ENCODE data around the gene ZMYND12. TPM values are rescaled to one million over a fixed set of nuclear protein-coding genes. Genes with fewer than 3 reads are reported as not detected.
A peak's percentile ranks its signal among the peaks of the same experiment; 100 is the strongest.

The ZMYND12 gene
- total RNA-seq, 1 donor, result 3.3 TPM

GRCh38 chr1:42466030-42466429, 10.2 kb upstream of the ZMYND12 start:
- Histone ChIP-seq H3K4me1 (ENCODE audit: insufficient read depth, low read length) (peaks cover 11% of the 10 kb centered on the region), H3K27ac (ENCODE audit: low read depth, low read length) (no peak overlapping the region), H3K4me3 (ENCODE audit: insufficient read depth, low read length) (no peak overlapping the region), H4K20me1 (ENCODE audit: insufficient read depth, low read length) (no peaks in the 10 kb centered on the region), H3K79me2 (ENCODE audit: insufficient read depth, low read length) (no peaks in the 10 kb centered on the region), H2AFZ (ENCODE audit: low read length) (no peak overlapping the region), H3K4me2 (ENCODE audit: insufficient read depth, low read length) (no peak overlapping the region), H3K9me3 (ENCODE audit: low read depth, low read length) (no peaks in the 10 kb centered on the region), H3K36me3 (ENCODE audit: insufficient read depth, low read length) (no peaks in the 10 kb centered on the region), H3K27me3 (ENCODE audit: insufficient read depth, low read length) (no peaks in the 10 kb centered on the region)
- TF ChIP-seq, protein P1, sequence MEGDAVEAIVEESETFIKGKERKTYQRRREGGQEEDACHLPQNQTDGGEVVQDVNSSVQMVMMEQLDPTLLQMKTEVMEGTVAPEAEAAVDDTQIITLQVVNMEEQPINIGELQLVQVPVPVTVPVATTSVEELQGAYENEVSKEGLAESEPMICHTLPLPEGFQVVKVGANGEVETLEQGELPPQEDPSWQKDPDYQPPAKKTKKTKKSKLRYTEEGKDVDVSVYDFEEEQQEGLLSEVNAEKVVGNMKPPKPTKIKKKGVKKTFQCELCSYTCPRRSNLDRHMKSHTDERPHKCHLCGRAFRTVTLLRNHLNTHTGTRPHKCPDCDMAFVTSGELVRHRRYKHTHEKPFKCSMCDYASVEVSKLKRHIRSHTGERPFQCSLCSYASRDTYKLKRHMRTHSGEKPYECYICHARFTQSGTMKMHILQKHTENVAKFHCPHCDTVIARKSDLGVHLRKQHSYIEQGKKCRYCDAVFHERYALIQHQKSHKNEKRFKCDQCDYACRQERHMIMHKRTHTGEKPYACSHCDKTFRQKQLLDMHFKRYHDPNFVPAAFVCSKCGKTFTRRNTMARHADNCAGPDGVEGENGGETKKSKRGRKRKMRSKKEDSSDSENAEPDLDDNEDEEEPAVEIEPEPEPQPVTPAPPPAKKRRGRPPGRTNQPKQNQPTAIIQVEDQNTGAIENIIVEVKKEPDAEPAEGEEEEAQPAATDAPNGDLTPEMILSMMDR (IDR thresholded peaks at IDR 0.05; ENCODE audit: extremely low read depth, low read depth, low read length), result no peak
- no peak for DNase-seq (ENCODE audit: insufficient read length, low spot score, missing footprints)

GRCh38 chr1:42463921-42464320, 8.1 kb upstream of the ZMYND12 start:
- no peak overlapping the region for H3K27ac ChIP-seq (ENCODE audit: low read depth, low read length)
- no peaks in the 10 kb centered on the region for H3K27me3 ChIP-seq (ENCODE audit: insufficient read depth, low read length)
- H2AFZ ChIP-seq (ENCODE audit: low read length), result peak overlapping the region; percentile 94
- H4K20me1 ChIP-seq (ENCODE audit: insufficient read depth, low read length), result no peaks in the 10 kb centered on the region
- H3K4me3 ChIP-seq (ENCODE audit: insufficient read depth, low read length), result peak overlapping the region; percentile 85
- H3K4me2 ChIP-seq (ENCODE audit: insufficient read depth, low read length), result peak overlapping the region; percentile 95
- no peaks in the 10 kb centered on the region for H3K79me2 ChIP-seq (ENCODE audit: insufficient read depth, low read length)
- TF ChIP-seq, protein P1 (IDR thresholded peaks at IDR 0.05; ENCODE audit: extremely low read depth, low read depth, low read length), result no peak
- DNase-seq (ENCODE audit: insufficient read length, low spot score, missing footprints), result no peak
- H3K4me1 ChIP-seq (ENCODE audit: insufficient read depth, low read length), result peaks cover 11% of the 10 kb centered on the region
- no peaks in the 10 kb centered on the region for H3K9me3 ChIP-seq (ENCODE audit: low read depth, low read length)
- H3K36me3 ChIP-seq (ENCODE audit: insufficient read depth, low read length), result peaks cover 6% of the 10 kb centered on the region

GRCh38 chr1:42462828-42463763, 7.3 kb upstream of the ZMYND12 start, which contains the start of gene CCDC30:
TSS of gene CCDC30 (plus strand) at chr1:42463286. CDS start at chr1:42480552, 17,266 bp downstream.
- Histone ChIP-seq H3K9me3 (ENCODE audit: low read depth, low read length) (no peaks in the 10 kb centered on the region), H4K20me1 (ENCODE audit: insufficient read depth, low read length) (no peaks in the 10 kb centered on the region), H3K4me3 (ENCODE audit: insufficient read depth, low read length) (peak within 1 kb of the TSS; percentile 85), H3K27me3 (ENCODE audit: insufficient read depth, low read length) (no peaks in the 10 kb centered on the region), H3K79me2 (ENCODE audit: insufficient read depth, low read length) (peaks cover 1% of the 10 kb centered on the region), H3K36me3 (ENCODE audit: insufficient read depth, low read length) (peaks cover 11% of the 10 kb centered on the region), H3K4me2 (ENCODE audit: insufficient read depth, low read length) (peak within 1 kb of the TSS; percentile 95), H3K27ac (ENCODE audit: low read depth, low read length) (peak within 1 kb of the TSS; percentile 49), H2AFZ (ENCODE audit: low read length) (peak within 1 kb of the TSS; percentile 94), H3K4me1 (ENCODE audit: insufficient read depth, low read length) (peaks cover 11% of the 10 kb centered on the region)
- DNase-seq (ENCODE audit: insufficient read length, low spot score, missing footprints), result peak; percentile 98
- TF ChIP-seq, protein P1 (IDR thresholded peaks at IDR 0.05; ENCODE audit: extremely low read depth, low read depth, low read length), result no peak

- TF ChIP-seq, protein P1 (IDR thresholded peaks at IDR 0.05; ENCODE audit: extremely low read depth, low read depth, low read length), result no peak
- H3K79me2 ChIP-seq (ENCODE audit: insufficient read depth, low read length), result peaks cover 12% of the 10 kb centered on the region
- H3K4me3 ChIP-seq (ENCODE audit: insufficient read depth, low read length), result no peak overlapping the region
- no peaks in the 10 kb centered on the region for H4K20me1 ChIP-seq (ENCODE audit: insufficient read depth, low read length)
- H3K4me1 ChIP-seq (ENCODE audit: insufficient read depth, low read length), result peaks cover 19% of the 10 kb centered on the region
- H3K27ac ChIP-seq (ENCODE audit: low read depth, low read length), result no peak overlapping the region
- no peak for DNase-seq (ENCODE audit: insufficient read length, low spot score, missing footprints)
- peaks cover 11% of the 10 kb centered on the region for H3K36me3 ChIP-seq (ENCODE audit: insufficient read depth, low read length)
- no peaks in the 10 kb centered on the region for H3K27me3 ChIP-seq (ENCODE audit: insufficient read depth, low read length)
- no peak overlapping the region for H3K4me2 ChIP-seq (ENCODE audit: insufficient read depth, low read length)
- H2AFZ ChIP-seq (ENCODE audit: low read length), result no peak overlapping the region
- H3K9me3 ChIP-seq (ENCODE audit: low read depth, low read length), result no peaks in the 10 kb centered on the region
Measured at GRCh38 chr1:42461196-42461595, 5.4 kb upstream of the ZMYND12 start.
